CD4-positive, alpha-beta T cell treated with Interleukin-17A for 1 hour (primary cell): ENCODE measurements around the gene UIMC1.
"Not testable (repeated sequence)": the region's sequence is repeated elsewhere in the genome, so short reads cannot be mapped to it uniquely, and the experiment has no call there.

Source experiments
- DNase-seq: peaks from one replicate; pipeline ENCODE4 v3.0.0-alpha.2; 2020

Gene UIMC1

GRCh38 chr5:177005619-177006264 lies 837 bp downstream of the UIMC1 start:
- DNase-seq: peak; percentile 64

DNA sequence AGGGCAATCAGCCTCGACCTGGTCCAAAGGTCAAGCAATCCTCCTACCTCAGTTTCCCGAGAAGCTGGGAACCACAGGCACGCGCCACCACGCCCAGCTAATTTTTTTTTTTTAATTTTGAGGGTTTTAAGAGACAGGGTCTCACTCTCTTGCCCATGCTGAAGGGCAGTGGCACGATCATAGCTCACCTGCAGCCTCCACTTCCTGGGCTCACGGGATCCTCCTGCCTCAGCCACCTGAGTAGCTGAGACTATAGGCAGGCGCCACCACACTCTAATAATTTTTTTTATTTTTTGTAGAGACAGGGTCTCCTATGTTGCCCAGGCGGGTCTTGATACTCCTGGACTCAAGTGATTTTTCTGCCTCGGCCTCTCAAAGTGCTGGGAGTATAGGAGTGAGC lies 1.6 kb downstream of the UIMC1 start:
- no peak for DNase-seq

DNA sequence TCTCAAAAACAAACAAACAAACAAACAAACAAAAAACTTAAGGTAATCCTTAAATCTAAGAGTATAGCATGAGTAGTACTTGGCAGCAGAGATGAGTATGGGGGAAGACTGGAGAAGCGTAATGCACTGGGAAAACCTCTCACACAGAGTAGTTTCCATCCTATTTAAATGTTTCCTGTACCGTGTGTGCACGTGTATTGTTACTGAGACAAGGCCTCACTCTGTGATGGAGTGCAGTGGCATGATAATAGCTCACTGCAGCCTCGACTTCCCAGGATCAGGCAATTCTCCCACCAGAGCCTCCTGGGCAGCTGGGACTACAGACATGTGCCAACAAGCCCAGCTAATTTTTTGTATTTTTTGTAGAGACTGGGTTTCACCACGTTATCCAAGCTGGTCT lies 2.9 kb downstream of the UIMC1 start:
- DNase-seq: no peak

- not testable (repeated sequence) for DNase-seq
These were observed 7.1 kb downstream of the UIMC1 start for GRCh38 chr5:176999526-176999925.

DNA sequence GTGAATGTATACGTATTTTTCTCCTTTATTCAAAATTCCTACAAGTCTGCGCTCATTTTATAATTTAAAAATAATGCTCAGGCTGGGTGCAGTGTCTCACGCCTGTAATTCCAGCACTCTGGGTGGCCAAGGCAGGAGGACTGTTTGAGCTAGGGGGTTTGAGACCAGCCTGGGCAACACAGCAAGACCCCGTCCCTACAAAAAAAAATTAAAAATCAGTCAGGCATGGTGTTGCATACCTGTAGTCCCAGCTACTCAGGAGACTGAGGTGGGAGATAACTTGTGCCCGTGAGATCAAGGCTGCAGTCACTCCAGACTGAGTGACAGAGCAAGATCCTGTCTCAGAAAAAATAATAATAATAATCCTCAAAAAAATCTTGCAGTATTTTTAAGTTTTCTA lies 7.8 kb downstream of the UIMC1 start:
- DNase-seq: no peak

DNA sequence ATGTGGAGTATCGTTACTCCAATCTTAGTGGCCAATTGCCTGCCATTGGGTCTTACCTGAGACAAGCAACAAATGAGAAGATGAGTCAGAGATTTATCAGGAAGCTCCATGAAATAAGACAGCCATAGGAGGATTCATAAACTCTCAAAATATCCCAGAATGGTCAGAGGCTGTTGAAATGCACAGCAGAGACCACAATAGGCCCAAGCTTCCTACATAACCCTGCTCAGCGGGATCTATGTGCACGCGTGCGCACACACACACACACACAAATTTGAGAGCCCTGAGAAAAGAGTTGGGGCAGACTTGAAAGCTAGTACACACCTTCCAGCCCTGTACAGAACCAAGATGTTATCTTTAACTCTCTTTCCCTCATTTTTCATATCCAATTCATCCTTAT lies 9.8 kb downstream of the UIMC1 start:
- DNase-seq: no peak

GRCh38 chr5:176995896-176996767 lies 10.4 kb downstream of the UIMC1 start:
- DNase-seq: no peak

DNA sequence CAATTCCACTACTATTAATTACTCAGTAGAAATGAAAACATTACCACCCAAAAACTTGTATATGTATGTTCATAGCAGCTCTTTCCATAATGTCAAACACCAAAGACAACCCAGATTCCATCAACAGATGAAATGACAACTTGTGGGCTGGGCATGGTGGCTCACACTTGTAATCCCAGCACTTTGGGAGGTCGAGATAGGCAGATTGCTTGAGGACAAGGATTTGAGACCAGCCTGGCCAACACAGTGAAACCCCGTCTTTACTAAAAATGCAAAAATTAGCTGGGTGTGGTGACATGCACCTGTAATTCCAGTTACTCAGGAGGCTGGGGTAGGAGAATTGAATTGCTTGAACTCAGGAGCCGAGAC lies 11.5 kb downstream of the UIMC1 start:
- DNase-seq: no peak

DNA sequence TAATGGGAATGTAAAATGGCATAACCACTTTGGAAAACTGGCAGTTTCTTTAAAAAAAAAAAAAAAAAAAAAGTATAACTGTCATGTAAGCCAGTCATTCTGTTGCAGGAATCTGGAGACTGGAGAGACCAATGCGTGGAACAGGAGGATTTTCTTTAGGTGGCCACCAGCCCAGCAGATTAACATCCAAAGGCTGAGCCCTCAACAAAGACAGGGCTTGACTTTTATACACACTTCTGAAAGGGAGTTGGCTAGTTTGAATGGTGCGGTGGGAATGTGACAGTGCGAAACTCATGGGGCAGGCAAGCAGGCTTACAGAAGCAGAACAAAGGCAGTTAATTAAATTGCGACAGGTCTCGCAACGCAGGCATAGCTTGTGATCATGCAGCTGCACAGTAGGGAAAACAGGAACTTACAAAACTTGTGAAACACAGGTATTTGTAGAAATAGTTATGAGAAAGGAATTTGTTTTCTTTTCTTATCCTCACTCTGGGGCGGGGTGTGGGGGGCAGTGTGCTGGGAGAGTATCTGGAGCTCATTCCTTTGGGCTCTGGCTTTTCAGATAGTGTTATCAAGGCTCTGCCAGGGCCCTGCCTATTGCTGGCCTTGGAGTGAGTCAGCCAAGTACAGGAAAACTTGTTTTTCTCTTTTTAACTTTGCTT lies 12.0 kb downstream of the UIMC1 start:
- DNase-seq: peak; percentile 12

- not testable (repeated sequence) for DNase-seq
These were observed 13.5 kb downstream of the UIMC1 start for GRCh38 chr5:176993081-176993480.

DNA sequence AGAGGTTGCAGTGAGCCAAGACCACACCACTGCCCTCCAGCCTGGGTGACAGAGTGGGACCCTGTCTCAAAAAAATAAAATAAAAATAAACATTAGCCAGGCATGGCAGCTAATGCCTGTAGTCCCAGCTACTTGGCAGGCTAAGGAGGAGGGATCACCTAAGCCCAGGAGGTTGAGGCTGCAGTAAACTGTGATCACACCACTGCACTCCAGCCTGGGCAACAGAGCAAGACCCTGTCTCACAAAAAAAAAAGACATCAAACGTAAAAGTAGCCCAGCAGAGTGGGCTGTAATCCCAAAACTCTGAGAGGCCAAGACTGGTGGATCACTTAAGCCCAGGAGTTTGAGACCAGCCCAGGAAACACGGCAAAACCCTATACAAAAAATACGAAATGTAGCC lies 19.0 kb downstream of the UIMC1 start:
- DNase-seq: no peak

GRCh38 chr5:176986280-176986679 lies 20.3 kb downstream of the UIMC1 start:
- no peak for DNase-seq

DNA sequence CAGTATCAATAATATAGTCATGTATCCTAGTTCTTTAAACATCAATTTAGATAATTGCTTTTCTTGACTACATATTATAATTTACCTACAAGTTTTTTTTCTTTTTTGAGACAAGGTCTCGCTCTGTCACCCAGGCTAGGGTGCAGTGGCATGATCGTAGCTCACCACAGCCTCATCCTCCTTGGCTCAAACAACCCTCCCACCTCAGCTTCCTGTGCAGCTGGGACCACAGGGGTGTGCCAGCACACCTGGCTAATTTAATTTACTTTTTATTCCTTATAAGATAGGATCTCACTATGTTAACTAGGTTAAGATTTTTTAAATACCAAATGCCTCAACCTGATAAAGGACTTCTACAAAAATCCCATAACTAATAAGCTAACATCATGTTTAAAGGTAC lies 21.1 kb downstream of the UIMC1 start:
- DNase-seq: peak; percentile 51

DNA sequence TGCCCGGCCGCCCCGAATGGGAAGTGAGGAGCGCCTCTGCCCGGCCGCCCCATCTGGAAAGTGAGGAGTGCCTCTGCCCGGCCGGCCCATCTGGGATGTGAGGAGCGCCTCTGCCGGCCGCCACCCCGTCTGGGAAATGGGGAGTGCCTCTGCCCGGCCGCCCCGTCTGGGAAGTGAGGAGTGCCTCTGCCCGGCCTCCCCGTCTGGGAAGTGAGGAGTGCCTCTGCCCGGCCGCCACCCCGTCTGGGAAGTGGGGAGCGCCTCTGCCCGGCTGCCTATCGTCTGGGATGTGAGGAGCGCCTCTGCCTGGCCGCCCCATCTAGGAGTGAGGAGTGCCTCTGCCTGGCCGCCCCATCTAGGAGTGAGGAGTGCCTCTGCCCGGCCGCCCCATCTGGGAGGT lies 22.4 kb downstream of the UIMC1 start:
- not testable (repeated sequence) for DNase-seq

GRCh38 chr5:176983593-176983992 lies 23.0 kb downstream of the UIMC1 start:
- DNase-seq: not testable (repeated sequence)

DNA sequence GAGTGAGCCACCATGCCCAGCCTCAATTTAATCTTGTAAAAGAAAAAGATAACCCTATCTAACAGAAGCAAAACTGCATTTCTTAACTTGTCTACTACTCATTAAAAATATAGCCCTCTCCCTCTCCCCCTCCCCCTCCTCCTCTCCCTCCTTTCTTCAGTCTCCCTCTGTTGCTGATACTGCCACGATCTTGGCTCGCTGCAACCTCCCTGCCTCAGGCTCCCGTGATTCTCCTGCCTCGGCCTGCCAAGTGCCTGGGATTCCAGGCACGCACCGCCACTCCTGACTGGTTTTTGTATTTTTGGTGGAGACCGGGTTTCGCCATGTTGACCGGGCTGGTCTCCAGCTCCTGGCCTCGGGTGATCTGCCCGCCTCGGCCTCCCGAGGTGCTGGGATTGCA lies 23.5 kb downstream of the UIMC1 start:
- DNase-seq: not testable (repeated sequence)

DNA sequence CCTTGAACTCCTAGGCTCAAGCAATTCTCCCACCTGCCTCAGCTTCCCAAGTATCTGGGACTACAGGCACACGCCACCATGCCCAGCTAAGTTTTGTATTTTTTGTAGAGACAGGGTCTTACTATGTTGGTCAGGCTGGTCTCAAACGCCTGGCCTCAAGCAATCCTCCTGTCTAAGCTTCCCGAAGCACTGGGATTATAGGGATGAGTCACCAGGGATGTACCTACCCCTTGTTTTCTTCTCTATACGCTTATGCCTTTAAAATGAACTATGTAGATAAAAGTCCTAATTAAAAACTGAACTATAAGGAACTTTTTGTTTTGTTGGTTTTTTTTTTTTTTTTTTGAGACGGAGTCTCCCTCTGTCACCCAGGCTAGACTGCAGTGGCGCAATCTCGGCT lies 25.8 kb downstream of the UIMC1 start:
- DNase-seq: no peak

- DNase-seq: no peak
These were observed 26.9 kb downstream of the UIMC1 start for GRCh38 chr5:176979669-176980068.

- no peak for DNase-seq
These were observed 40.9 kb downstream of the UIMC1 start for GRCh38 chr5:176965633-176966032.

DNA sequence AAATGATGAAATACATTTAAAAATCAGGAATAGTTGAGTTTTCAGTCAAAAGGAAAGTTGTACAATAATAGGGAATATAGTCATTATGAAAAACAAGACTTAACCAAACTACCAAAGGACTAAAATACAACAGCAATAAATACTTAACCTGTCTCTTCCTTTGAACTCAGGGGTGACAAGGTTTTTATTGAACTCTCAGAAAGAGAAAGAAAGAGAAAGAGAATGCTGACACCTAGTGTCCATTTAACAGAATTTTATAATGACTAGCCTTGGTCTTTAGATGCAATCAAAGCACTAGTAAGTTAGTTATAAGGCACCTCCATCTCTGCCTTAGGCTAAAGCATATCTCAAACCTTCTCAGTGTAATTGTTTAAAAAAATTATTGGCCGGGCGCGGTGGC lies 47.5 kb downstream of the UIMC1 start:
- DNase-seq: peak; percentile 57

GRCh38 chr5:176956756-176957155 lies 49.8 kb downstream of the UIMC1 start:
- DNase-seq: no peak

- no peak for DNase-seq
These were observed 50.7 kb downstream of the UIMC1 start for GRCh38 chr5:176955895-176956294.

GRCh38 chr5:176954050-176954449 lies 52.5 kb downstream of the UIMC1 start:
- no peak for DNase-seq
